Ectodermal cell (in vitro differentiated cells): ENCODE results near the gene UQCRC1.

Experiments
- H3K27ac ChIP-seq: 2 replicates; pipeline ENCODE4 v1.7.0; 2013; ENCODE audit warnings: mild to moderate bottlenecking, low read depth, low read length; ENCODE audit not compliant: insufficient read depth, poor library complexity, severe bottlenecking
- H3K27me3 ChIP-seq: 2 replicates; pipeline ENCODE4 v1.7.0; 2013; ENCODE audit warnings: mild to moderate bottlenecking, low read length; ENCODE audit not compliant: insufficient read depth, control insufficient read depth, poor library complexity, severe bottlenecking
- H3K36me3 ChIP-seq: one replicate; pipeline ENCODE4 v1.7.0; 2013; ENCODE audit warnings: low read length; ENCODE audit not compliant: control insufficient read depth, insufficient read depth
- H3K4me1 ChIP-seq: one replicate; pipeline ENCODE4 v1.7.0; 2013; ENCODE audit warnings: low read length; ENCODE audit not compliant: control insufficient read depth, insufficient read depth
- H3K4me3 ChIP-seq: 2 replicates; pipeline ENCODE4 v1.7.0; 2013; ENCODE audit warnings: low read depth, low read length, control low read depth; ENCODE audit not compliant: insufficient read depth
- H3K9me3 ChIP-seq: 2 replicates; pipeline ENCODE4 v1.7.0; 2013; ENCODE audit warnings: mild to moderate bottlenecking, low read length, moderate library complexity; ENCODE audit not compliant: control insufficient read depth
- WGBS, 2 experiments: methylation state at CpG; one replicate each; pipeline ENCODE4 v1.1.7; 2013; ENCODE audit warnings: missing lambda C conversion rate in 2 of 2; 5-methylcytosine and 5-hydroxymethylcytosine counted together

Gene UQCRC1

GRCh38 chr3:48633743-48634142, 24.3 kb upstream of the UQCRC1 start:
- Histone ChIP-seq H3K27me3 (no peaks in the 10 kb centered on the region), H3K4me3 (peak overlapping the region; percentile 81), H3K4me1 (peaks cover 11% of the 10 kb centered on the region), H3K9me3 (no peaks in the 10 kb centered on the region), H3K27ac (no peak overlapping the region), H3K36me3 (peaks cover 11% of the 10 kb centered on the region)
- WGBS, 2 experiments = 86 to 93% methylated on average over 2 of the region's 2 CpGs

DNA sequence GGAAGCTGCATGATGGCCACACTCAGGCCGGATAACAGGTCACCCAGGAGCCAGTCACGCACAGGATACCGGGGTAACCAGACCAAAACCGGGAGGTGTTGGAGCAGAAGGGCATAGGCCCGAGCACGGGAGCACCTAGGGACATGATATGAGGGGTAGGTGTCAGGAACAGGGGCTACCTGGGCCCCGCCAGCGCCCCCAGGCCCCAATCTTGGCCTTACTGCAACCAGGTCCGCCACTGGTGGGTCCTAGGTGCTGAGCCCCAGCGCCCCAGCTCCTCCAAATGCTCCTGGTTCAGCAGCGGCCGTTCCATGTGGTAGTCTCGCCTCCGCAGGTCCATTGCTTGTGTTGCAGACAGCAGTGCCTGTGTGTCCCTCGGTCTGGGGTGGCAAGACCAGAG, 23.8 kb upstream of the UQCRC1 start:
- Histone ChIP-seq H3K27me3 (no peaks in the 10 kb centered on the region), H3K9me3 (no peaks in the 10 kb centered on the region), H3K4me1 (peaks cover 11% of the 10 kb centered on the region), H3K27ac (no peak overlapping the region), H3K36me3 (peaks cover 11% of the 10 kb centered on the region), H3K4me3 (no peak overlapping the region)
- 96% methylated on average over 15 of the region's 15 CpGs for WGBS, 2 experiments

GRCh38 chr3:48631516-48632448, 22.3 kb upstream of the UQCRC1 start:
- Histone ChIP-seq H3K4me3 (no peak overlapping the region), H3K4me1 (peaks cover 11% of the 10 kb centered on the region), H3K36me3 (peaks cover 14% of the 10 kb centered on the region), H3K27ac (no peak overlapping the region), H3K27me3 (no peaks in the 10 kb centered on the region), H3K9me3 (no peaks in the 10 kb centered on the region)
- WGBS, 2 experiments = 95 to 96% methylated on average over 22 of the region's 22 CpGs

GRCh38 chr3:48630833-48631232, 21.4 kb upstream of the UQCRC1 start:
- Histone ChIP-seq H3K4me1 (peaks cover 6% of the 10 kb centered on the region), H3K36me3 (peaks cover 16% of the 10 kb centered on the region), H3K27ac (no peak overlapping the region), H3K9me3 (no peaks in the 10 kb centered on the region), H3K4me3 (no peak overlapping the region), H3K27me3 (no peaks in the 10 kb centered on the region)
- WGBS, 2 experiments = 93 to 96% methylated on average over 12 of the region's 12 CpGs

GRCh38 chr3:48630407-48630806, 21.0 kb upstream of the UQCRC1 start:
- Histone ChIP-seq H3K36me3 (peaks cover 16% of the 10 kb centered on the region), H3K4me1 (peaks cover 6% of the 10 kb centered on the region), H3K27ac (no peak overlapping the region), H3K27me3 (no peaks in the 10 kb centered on the region), H3K4me3 (no peak overlapping the region), H3K9me3 (no peaks in the 10 kb centered on the region)
- 95 to 99% methylated on average over 8 of the region's 8 CpGs for WGBS, 2 experiments

GRCh38 chr3:48629894-48630293, 20.4 kb upstream of the UQCRC1 start:
- 96% methylated on average over 12 of the region's 12 CpGs for WGBS, 2 experiments

GRCh38 chr3:48628277-48629017, 19.0 kb upstream of the UQCRC1 start:
- H3K4me3 ChIP-seq = no peak overlapping the region
- no peaks in the 10 kb centered on the region for H3K27me3 ChIP-seq
- WGBS, 2 experiments = 95 to 97% methylated on average over 13 of the region's 13 CpGs
- H3K27ac ChIP-seq = no peak overlapping the region
- H3K36me3 ChIP-seq = peaks cover 16% of the 10 kb centered on the region
- no peaks in the 10 kb centered on the region for H3K9me3 ChIP-seq
- no peaks in the 10 kb centered on the region for H3K4me1 ChIP-seq

More at GRCh38 chr3:48629894-48630293, 20.4 kb upstream of the UQCRC1 start:
- no peak overlapping the region for H3K4me3 ChIP-seq
- H3K9me3 ChIP-seq = no peaks in the 10 kb centered on the region
- H3K4me1 ChIP-seq = peaks cover 6% of the 10 kb centered on the region
- H3K27ac ChIP-seq = no peak overlapping the region
- peaks cover 16% of the 10 kb centered on the region for H3K36me3 ChIP-seq
- no peaks in the 10 kb centered on the region for H3K27me3 ChIP-seq

GRCh38 chr3:48625600-48625999, 16.2 kb upstream of the UQCRC1 start:
- WGBS, 2 experiments = 95 to 96% methylated on average over 6 of the region's 6 CpGs
- Histone ChIP-seq H3K27ac (no peak overlapping the region), H3K9me3 (no peaks in the 10 kb centered on the region), H3K4me3 (no peak overlapping the region), H3K36me3 (peaks cover 5% of the 10 kb centered on the region), H3K27me3 (no peaks in the 10 kb centered on the region), H3K4me1 (no peaks in the 10 kb centered on the region)

- Histone ChIP-seq H3K4me1 (no peaks in the 10 kb centered on the region), H3K36me3 (peaks cover 5% of the 10 kb centered on the region), H3K27me3 (no peaks in the 10 kb centered on the region), H3K9me3 (no peaks in the 10 kb centered on the region), H3K4me3 (no peak overlapping the region), H3K27ac (no peak overlapping the region)
- WGBS, 2 experiments = 91 to 95% methylated on average over 10 of the region's 10 CpGs
These were observed 15.3 kb upstream of the UQCRC1 start for GRCh38 chr3:48624767-48625166.

DNA sequence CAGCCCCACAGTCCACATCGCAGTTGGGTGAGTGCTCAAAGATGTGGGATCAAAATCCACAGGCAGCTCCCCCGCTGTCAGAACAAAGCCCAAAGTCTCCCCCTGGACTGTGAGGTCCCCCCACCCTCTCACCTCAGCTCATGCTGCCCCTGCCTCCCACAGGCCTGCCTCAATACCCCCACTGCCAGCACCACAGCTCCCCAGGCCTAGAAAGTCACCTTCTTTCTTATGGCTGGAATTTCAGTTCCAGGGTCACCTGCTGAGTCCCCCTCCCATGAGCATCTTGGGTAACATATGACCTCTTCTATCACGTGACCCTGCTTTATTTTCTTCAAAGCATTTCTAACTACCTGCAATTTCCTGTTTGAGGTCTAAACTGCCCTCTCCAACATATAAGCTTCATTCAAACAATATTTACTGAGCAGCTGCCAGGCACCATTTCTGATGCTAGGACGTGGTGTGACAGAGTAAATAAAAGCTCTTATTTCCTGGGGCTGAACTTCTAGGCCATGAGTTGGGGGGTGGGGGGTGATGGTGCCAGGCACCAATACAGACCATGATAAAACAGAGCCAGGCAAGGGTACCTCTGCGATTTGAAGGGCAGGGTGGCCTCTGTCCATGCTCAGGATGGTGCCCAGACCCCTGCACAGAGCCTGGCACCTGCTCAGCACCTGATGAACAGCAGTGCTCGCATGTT, 14.6 kb upstream of the UQCRC1 start:
- WGBS, 2 experiments = 87 to 88% methylated on average over 6 of the region's 6 CpGs
- Histone ChIP-seq H3K27me3 (no peaks in the 10 kb centered on the region), H3K36me3 (peaks cover 12% of the 10 kb centered on the region), H3K9me3 (no peaks in the 10 kb centered on the region), H3K4me1 (no peaks in the 10 kb centered on the region), H3K27ac (no peak overlapping the region), H3K4me3 (no peak overlapping the region)
